ENCODE measurements around the gene CCDC80. TPM values are rescaled to one million over a fixed set of nuclear protein-coding genes. Genes with fewer than 3 reads are reported as not detected.

CCDC80 gene
- total and polyA plus RNA-seq, 9 of the 15 experiments (the other 6 are each of a cell fraction or from before 2014, with no cell fraction given) = 0.17 to 2.0 (median 1.1) TPM

DNA sequence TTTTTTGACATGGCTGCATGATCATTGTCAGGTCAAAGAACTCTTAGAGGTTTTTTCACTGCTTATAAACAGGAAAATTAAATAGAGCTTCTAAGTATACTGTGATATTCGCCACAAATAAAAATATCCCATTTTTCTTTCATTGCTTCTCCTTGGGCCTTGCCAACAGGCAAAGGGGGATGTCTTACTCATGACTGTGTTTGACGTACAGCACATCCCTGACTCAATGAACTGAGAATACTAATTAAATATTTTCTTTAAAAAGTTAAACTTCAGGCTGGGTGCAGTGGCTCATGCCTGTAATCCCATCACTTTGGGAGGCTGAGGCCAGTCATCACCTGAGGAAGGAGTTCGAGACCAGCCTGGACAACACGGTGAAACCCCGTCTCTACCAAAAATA is 41.4 kb upstream of the CCDC80 start:
- H3K79me2 ChIP-seq (ENCODE audit: control insufficient read depth, insufficient read depth, low read length) = no peaks in the 10 kb centered on the region
- ATAC-seq (no peak), DNase-seq (ENCODE audit: extremely low read depth in 1 of 4, low spot score in 3 of 4) (no peak), FAIRE-seq (no peak)
- BruUV-seq (replicated peaks) = no TSS peak
- CTCF ChIA-PET (ENCODE audit: low intra/inter-chr PET ratio) = no interaction called here
- H3K36me3 ChIP-seq (ENCODE audit: control insufficient read depth, insufficient read depth, low read length) = no peaks in the 10 kb centered on the region
- 39% methylated on average over 4 of the region's 5 CpGs for WGBS (ENCODE audit: insufficient coverage, low coverage, missing lambda C conversion rate)
- H3K27ac ChIP-seq (ENCODE audit: extremely low read depth, low read depth, low read length) = no peak overlapping the region
- intact Hi-C loops (cut with micrococcal nuclease) = no loop called here
- H3K4me3 ChIP-seq = no peak overlapping the region
- H2AFZ ChIP-seq (ENCODE audit: low read depth, low read length) = no peak overlapping the region
- no peaks in the 10 kb centered on the region for H3K27me3 ChIP-seq (ENCODE audit: control insufficient read depth in 2 of 2, insufficient read depth in 2 of 2, low read length in 2 of 2)
- H4K20me1 ChIP-seq (replicated peaks; ENCODE audit: control insufficient read depth, insufficient read depth, low read length) = no peaks in the 10 kb centered on the region
- H3K4me2 ChIP-seq (ENCODE audit: insufficient read depth, low read length) = no peak overlapping the region
- POLR2A ChIA-PET = no interaction called here
- H3K4me1 ChIP-seq (replicated peaks in 1 of 2; ENCODE audit: control insufficient read depth in 2 of 2, insufficient read depth in 2 of 2, low read length in 2 of 2) = peaks cover 0 to 4% of the 10 kb centered on the region in 2 experiments; a peak in 2 of 5 replicates
- no peaks in the 10 kb centered on the region for H3K9me1 ChIP-seq (ENCODE audit: control insufficient read depth, insufficient read depth, low read length)
- H3K9me3 ChIP-seq (replicated peaks; ENCODE audit: control insufficient read depth, insufficient read depth, low read depth, low read length) = no peaks in the 10 kb centered on the region
- H3K9ac ChIP-seq (ENCODE audit: insufficient read depth in 1 of 2, low read depth in 2 of 2, low read length in 2 of 2) = no peak overlapping the region
- in situ Hi-C loops (cut with MboI) = no loop called here
- TF ChIP-seq SMAD4 (CRISPR knock-in tag; conservative IDR thresholded peaks at IDR 0.05) (no peak), NCOA1 (IDR thresholded peaks at IDR 0.05; ENCODE audit: low read depth) (no peak), SRSF1 (IDR thresholded peaks at IDR 0.05; ENCODE audit: low read depth, low read length) (no peak), PYGO2 (tag; IDR thresholded peaks at IDR 0.05) (no peak), ZNF282 (CRISPR knock-in tag; IDR thresholded peaks at IDR 0.05) (no peak), ZNF239 (CRISPR knock-in tag; IDR thresholded peaks at IDR 0.05) (no peak), ZNF354B (CRISPR knock-in tag; IDR thresholded peaks at IDR 0.05) (no peak), ZNF444 (CRISPR knock-in tag; IDR thresholded peaks at IDR 0.05) (no peak), TEAD4 (IDR thresholded peaks at IDR 0.05; ENCODE audit: low read length) (no peak), TEAD4 (CRISPR knock-in tag; IDR thresholded peaks at IDR 0.05; ENCODE audit: borderline replicate concordance) (no peak), POLR2H (tag; IDR thresholded peaks at IDR 0.05; ENCODE audit: low read depth) (no peak), BMI1 (IDR thresholded peaks at IDR 0.05; ENCODE audit: low read length) (no peak), ZNF408 (CRISPR knock-in tag; IDR thresholded peaks at IDR 0.05; ENCODE audit: low read depth) (no peak), HMG20A (CRISPR knock-in tag; conservative IDR thresholded peaks at IDR 0.05) (no peak)
- TF ChIP-seq, protein P1, sequence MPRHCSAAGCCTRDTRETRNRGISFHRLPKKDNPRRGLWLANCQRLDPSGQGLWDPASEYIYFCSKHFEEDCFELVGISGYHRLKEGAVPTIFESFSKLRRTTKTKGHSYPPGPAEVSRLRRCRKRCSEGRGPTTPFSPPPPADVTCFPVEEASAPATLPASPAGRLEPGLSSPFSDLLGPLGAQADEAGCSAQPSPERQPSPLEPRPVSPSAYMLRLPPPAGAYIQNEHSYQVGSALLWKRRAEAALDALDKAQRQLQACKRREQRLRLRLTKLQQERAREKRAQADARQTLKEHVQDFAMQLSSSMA (CRISPR knock-in tag; IDR thresholded peaks at IDR 0.05) = no peak
- TF ChIP-seq, protein P2, sequence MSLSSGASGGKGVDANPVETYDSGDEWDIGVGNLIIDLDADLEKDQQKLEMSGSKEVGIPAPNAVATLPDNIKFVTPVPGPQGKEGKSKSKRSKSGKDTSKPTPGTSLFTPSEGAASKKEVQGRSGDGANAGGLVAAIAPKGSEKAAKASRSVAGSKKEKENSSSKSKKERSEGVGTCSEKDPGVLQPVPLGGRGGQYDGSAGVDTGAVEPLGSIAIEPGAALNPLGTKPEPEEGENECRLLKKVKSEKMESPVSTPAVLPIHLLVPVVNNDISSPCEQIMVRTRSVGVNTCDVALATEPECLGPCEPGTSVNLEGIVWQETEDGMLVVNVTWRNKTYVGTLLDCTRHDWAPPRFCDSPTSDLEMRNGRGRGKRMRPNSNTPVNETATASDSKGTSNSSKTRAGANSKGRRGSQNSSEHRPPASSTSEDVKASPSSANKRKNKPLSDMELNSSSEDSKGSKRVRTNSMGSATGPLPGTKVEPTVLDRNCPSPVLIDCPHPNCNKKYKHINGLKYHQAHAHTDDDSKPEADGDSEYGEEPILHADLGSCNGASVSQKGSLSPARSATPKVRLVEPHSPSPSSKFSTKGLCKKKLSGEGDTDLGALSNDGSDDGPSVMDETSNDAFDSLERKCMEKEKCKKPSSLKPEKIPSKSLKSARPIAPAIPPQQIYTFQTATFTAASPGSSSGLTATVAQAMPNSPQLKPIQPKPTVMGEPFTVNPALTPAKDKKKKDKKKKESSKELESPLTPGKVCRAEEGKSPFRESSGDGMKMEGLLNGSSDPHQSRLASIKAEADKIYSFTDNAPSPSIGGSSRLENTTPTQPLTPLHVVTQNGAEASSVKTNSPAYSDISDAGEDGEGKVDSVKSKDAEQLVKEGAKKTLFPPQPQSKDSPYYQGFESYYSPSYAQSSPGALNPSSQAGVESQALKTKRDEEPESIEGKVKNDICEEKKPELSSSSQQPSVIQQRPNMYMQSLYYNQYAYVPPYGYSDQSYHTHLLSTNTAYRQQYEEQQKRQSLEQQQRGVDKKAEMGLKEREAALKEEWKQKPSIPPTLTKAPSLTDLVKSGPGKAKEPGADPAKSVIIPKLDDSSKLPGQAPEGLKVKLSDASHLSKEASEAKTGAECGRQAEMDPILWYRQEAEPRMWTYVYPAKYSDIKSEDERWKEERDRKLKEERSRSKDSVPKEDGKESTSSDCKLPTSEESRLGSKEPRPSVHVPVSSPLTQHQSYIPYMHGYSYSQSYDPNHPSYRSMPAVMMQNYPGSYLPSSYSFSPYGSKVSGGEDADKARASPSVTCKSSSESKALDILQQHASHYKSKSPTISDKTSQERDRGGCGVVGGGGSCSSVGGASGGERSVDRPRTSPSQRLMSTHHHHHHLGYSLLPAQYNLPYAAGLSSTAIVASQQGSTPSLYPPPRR (CRISPR knock-in tag; IDR thresholded peaks at IDR 0.05; ENCODE audit: borderline replicate concordance) = no peak

All from K562 (cell line).